ENCODE measurements around the gene DIPK1C.

- TF ChIP-seq ZBTB43 (CRISPR knock-in tag; IDR thresholded peaks at IDR 0.05) (no peak), CTCF (IDR thresholded peaks at IDR 0.05) (no peak), ATF1 (CRISPR knock-in tag; IDR thresholded peaks at IDR 0.05) (no peak), JAZF1 (CRISPR knock-in tag; IDR thresholded peaks at IDR 0.05) (no peak), IRF2 (CRISPR knock-in tag; IDR thresholded peaks at IDR 0.05; ENCODE audit: borderline replicate concordance, low read depth) (no peak), STAT6 (CRISPR knock-in tag; conservative IDR thresholded peaks at IDR 0.05; ENCODE audit: low read depth) (no peak), GABPB1 (CRISPR knock-in tag; IDR thresholded peaks at IDR 0.05) (no peak), FOXJ3 (CRISPR knock-in tag; IDR thresholded peaks at IDR 0.05; ENCODE audit: borderline replicate concordance) (no peak), CBFB (CRISPR knock-in tag; IDR thresholded peaks at IDR 0.05; ENCODE audit: low read depth) (no peak), TCF7 (CRISPR knock-in tag; IDR thresholded peaks at IDR 0.05; ENCODE audit: low read depth) (no peak), ZNF138 (CRISPR knock-in tag; conservative IDR thresholded peaks at IDR 0.05) (no peak), JUN (CRISPR knock-in tag; IDR thresholded peaks at IDR 0.05) (no peak)
Measured at GRCh38 chr18:74399091-74399887, 57.8 kb downstream of the DIPK1C start.
